ENCODE results near the gene SYCN.

The SYCN gene

GRCh38 chr19:39194832-39195542 is 9.1 kb downstream of the SYCN start:
- no peak for DNase-seq (ENCODE audit: low read depth in 2 of 2)

- DNase-seq (ENCODE audit: low read depth in 2 of 2), result no peak
Measured at GRCh38 chr19:39193803-39194202, 10.3 kb downstream of the SYCN start.

GRCh38 chr19:39192846-39193245 is 11.2 kb downstream of the SYCN start:
- no peak for DNase-seq (ENCODE audit: low read depth in 2 of 2)

DNA sequence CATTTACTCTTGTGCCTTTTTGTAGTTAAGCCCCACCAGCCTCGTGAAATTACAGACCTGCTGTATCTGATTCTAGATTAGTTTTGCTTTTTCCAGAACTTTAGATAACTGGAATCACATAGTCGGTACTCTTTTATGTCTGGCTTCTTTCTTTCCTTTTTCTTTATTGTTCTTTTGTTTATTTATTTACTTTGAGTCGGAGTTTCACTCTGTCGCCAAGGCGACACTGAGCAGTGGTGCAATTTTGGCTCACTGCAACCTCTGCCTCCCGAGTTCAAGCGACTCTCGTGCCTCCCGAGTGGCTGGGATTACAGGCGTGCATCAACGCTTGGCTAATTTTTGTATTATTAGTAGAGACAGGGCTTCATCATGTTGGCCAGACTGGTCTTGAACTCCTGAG is 13.3 kb downstream of the SYCN start:
- no peak for DNase-seq (ENCODE audit: low read depth in 2 of 2)

GRCh38 chr19:39188960-39189359 is 15.1 kb downstream of the SYCN start:
- no peak for DNase-seq (ENCODE audit: low read depth in 2 of 2)

- DNase-seq (ENCODE audit: low read depth in 2 of 2), result no peak
Measured at GRCh38 chr19:39187552-39187943, 16.5 kb downstream of the SYCN start.

DNA sequence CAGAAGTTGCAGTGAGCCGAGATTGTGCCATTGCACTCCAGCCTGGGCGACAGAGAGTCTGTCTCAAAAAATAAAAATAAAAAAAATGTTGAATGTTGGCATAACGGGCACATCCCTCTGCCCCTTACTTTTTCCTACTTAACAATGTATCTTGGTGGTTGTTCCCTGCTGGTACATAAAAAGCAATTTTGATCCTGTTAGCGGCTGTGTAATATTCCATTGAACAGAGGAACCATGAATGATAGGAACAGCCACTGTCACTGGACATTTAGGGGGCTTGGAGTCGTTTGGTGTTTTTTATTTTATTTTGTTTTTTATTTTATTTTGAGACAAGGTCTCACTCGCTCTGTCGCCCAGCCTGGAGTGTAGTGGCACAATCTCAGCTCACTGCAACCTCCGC is 17.7 kb downstream of the SYCN start:
- no peak for DNase-seq (ENCODE audit: low read depth in 2 of 2)

DNA sequence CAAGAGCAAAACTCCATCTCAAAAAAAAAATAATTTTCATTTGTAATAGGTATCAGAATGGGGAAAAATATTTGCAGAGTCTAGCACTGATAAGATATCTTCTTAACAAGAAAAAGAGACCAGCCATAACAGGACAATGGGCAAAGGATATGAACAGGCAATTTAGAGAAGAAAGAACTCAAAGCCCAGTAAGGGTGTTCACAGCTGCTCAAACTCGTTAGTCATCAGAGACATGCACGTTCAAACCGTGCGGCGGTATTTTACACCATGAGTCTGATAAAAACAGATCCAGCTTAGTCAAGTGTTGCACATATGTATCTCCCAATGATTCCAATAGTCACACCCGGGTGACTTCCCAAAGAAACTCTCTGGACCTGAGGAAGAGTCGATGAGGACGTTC is 21.0 kb downstream of the SYCN start:
- no peak for DNase-seq (ENCODE audit: low read depth in 2 of 2)

- DNase-seq (ENCODE audit: low read depth in 2 of 2), result no peak
Measured at GRCh38 chr19:39182174-39182505, 21.9 kb downstream of the SYCN start.

- no peak for DNase-seq (ENCODE audit: low read depth in 2 of 2)
Measured at GRCh38 chr19:39181500-39182173, 22.4 kb downstream of the SYCN start.

DNA sequence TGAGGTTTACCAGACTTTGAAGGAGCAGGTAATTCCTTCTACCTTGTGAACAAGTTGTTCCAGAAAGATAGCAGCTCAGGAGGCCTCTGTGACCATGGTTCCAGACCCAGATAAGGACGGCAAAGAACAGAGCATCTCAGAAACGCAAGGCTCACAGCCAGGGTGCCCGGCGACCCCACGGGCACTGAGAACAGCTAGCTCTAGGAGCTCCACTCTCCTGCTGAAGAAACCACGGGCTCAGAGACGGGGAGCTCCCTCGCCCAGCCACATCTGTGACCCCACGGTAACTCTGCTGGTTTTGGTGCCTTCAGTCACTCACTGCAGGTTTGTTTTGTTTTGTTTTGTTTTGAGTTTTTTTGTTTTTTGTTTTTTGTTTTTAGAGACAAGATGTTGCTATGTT is 23.3 kb downstream of the SYCN start:
- DNase-seq (ENCODE audit: low read depth in 2 of 2), result no peak

DNA sequence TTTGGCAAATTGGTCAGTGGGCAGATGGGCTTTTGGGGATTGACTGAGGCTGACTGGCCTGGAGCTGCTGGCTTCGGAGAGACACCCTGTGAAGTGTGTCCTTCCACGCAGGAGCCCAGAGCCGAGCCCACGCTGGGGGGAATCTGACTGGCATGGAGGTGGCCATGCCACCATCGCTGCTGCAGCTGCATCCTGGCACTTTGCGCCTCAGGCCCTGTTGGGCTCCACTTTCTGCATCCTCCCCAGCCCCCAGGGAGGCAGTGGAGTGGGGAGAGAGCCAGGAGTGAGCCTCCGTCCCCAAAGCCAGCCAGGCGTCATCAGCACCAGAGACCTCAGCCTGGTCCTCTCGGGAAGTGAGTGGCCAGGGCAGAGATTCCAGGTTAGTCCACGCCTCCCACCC is 24.3 kb downstream of the SYCN start:
- DNase-seq (ENCODE audit: low read depth in 2 of 2), result no peak

DNA sequence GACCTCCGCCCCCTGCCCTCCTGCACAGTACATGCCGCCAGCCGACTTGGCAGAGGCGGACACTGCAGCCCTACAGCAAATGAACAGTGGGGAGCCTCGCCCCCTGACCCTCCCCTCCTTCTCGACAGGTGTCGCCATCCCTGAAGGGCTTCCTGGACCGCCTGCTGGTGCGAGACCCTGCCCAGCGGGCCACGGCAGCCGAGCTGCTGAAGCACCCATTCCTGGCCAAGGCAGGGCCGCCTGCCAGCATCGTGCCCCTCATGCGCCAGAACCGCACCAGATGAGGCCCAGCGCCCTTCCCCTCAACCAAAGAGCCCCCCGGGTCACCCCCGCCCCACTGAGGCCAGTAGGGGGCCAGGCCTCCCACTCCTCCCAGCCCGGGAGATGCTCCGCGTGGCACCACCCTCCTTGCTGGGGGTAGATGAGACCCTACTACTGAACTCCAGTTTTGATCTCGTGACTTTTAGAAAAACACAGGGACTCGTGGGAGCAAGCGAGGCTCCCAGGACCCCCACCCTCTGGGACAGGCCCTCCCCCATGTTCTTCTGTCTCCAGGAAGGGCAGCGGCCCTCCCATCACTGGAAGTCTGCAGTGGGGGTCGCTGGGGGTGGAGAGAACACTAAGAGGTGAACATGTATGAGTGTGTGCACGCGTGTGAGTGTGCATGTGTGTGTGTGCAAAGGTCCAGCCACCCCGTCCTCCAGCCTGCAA is 25.6 kb downstream of the SYCN start:
- DNase-seq (ENCODE audit: low read depth in 2 of 2), result no peak

DNA sequence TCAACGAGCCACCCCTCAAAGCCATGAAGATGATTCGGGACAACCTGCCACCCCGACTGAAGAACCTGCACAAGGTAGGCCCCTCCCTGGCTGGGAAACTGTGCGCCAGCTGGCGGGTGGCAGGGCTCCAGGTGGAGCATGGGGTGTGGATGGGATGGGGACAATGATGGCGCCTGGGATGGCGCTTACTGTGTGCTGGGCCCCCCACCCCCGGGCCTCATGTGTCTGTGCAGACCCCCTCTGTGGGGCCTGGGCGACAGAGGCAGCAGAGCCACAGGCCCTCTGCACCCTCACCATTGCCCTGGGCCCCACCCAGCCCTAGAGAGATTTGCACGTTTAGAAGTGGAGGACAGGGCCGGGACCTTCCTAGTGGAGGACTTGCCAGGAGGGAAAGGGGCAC is 26.3 kb downstream of the SYCN start:
- no peak for DNase-seq (ENCODE audit: low read depth in 2 of 2)

- no peak for DNase-seq (ENCODE audit: low read depth in 2 of 2)
Measured at GRCh38 chr19:39177110-39177699, 26.9 kb downstream of the SYCN start.

- DNase-seq (ENCODE audit: low read depth in 2 of 2), result no peak
Measured at GRCh38 chr19:39175564-39175963, 28.5 kb downstream of the SYCN start.

- DNase-seq (ENCODE audit: low read depth in 2 of 2), result no peak
Measured at GRCh38 chr19:39174558-39175544, 29.2 kb downstream of the SYCN start.

DNA sequence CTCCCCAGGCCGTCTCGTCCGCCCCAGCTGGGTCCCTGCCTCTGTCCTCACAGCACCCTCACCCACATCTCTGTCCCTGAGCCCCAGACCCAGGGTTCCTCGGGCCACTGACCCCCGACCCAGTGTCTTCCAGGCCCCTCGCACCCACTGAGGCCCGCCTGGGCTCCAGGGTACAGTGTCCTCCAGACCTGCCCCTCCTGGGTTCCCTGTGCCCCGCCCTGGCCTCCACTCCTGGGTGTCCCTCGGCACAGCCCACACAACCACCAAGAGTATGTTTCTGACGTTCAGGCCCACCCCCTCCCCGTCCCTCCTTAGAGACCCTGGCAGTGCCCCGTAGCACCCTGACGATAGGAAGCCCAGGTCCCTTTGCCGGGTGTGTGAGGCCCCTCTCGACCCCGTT is 29.9 kb downstream of the SYCN start:
- DNase-seq (ENCODE audit: low read depth in 2 of 2), result no peak

- DNase-seq (ENCODE audit: low read depth in 2 of 2), result no peak
Measured at GRCh38 chr19:39173502-39173991, 30.5 kb downstream of the SYCN start.

DNA sequence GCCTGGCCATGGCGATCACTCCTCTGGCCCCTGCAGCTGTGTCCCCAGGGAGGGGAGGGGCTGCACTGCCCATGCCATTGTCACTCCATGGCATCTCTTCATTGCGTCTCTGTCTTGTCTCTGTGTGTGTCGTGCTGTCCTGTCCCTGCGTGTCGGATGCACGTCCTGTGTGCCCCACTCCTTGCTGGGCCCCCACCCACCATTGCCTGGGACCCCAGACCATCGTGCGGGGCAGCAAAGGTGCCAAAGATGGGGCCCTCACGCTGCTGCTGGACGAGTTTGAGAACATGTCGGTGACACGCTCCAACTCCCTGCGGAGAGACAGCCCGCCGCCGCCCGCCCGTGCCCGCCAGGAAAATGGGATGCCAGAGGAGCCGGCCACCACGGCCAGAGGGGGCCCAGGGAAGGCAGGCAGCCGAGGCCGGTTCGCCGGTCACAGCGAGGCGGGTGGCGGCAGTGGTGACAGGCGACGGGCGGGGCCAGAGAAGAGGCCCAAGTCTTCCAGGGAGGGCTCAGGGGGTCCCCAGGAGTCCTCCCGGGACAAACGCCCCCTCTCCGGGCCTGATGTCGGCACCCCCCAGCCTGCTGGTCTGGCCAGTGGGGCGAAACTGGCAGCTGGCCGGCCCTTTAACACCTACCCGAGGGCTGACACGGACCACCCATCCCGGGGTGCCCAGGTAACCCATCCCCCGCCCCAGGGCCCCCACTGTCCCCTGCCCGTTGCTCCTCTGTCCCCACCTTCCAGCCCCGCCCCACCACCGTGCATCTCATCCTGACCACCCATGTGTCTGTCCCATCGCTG is 31.2 kb downstream of the SYCN start:
- DNase-seq (ENCODE audit: low read depth in 2 of 2), result no peak
